ENCODE measurements around the gene FAM110D.
A peak's percentile ranks its signal among the peaks of the same experiment; 100 is the strongest.

FAM110D gene

GRCh38 chr1:26189751-26190275 is 30.9 kb downstream of the FAM110D start:
- no peak for DNase-seq

GRCh38 chr1:26190373-26190987 is 31.6 kb downstream of the FAM110D start, which contains the start of gene CATSPER4:
CATSPER4 (plus strand) TSS chr1:26190602; CDS start chr1:26190628, 26 bp downstream.
- DNase-seq, result peak in 1 of 5 experiments; percentile 18

- peak in 1 of 5 experiments; percentile 22 for DNase-seq
Observed at GRCh38 chr1:26191739-26192138, 32.9 kb downstream of the FAM110D start.

GRCh38 chr1:26195805-26196204 is 36.9 kb downstream of the FAM110D start:
- DNase-seq, result no peak

- no peak for DNase-seq
Observed at GRCh38 chr1:26197301-26197700, 38.4 kb downstream of the FAM110D start.

GRCh38 chr1:26197813-26198212 is 38.9 kb downstream of the FAM110D start:
- DNase-seq, result no peak

- no peak for DNase-seq
Observed at GRCh38 chr1:26200413-26200812, 41.5 kb downstream of the FAM110D start.

GRCh38 chr1:26203642-26204318 is 44.9 kb downstream of the FAM110D start:
- no peak for DNase-seq

GRCh38 chr1:26210147-26210870 is 51.4 kb downstream of the FAM110D start:
- DNase-seq, result no peak

- DNase-seq, result no peak
Observed at GRCh38 chr1:26212726-26213125, 53.8 kb downstream of the FAM110D start.

GRCh38 chr1:26213335-26213905 is 54.5 kb downstream of the FAM110D start:
- no peak for DNase-seq

Measured in T-helper 2 cell (primary cell).